Posterior cingulate gyrus (tissue), 11 donors: ENCODE measurements around the gene OAF.

Experiments used
- DNase-seq, 10 donors: peaks; one replicate each; pipeline versions ENCODE4 v3.0.0 to v3.0.0-alpha.2; 2020 to 2021; ENCODE audit warnings: mixed read lengths in 3 of 10
- intact Hi-C: fragments of 100-400 bp; cut with DNase I; formaldehyde crosslinking; loops from one replicate; pipeline ENCODE4 v1.15.1; 2023

The OAF gene

GRCh38 chr11:120219232-120219937 is 8.6 kb downstream of the OAF start:
- intact Hi-C loops: no loop called here
- peak in 4 of 10 donors; percentile 10 to 64 (median 56) for DNase-seq

GRCh38 chr11:120219938-120220746 is 9.3 kb downstream of the OAF start:
- DNase-seq: peak in 3 of 10 donors; percentile 55 to 74 (median 56)

GRCh38 chr11:120220747-120221037 is 9.9 kb downstream of the OAF start:
- intact Hi-C loops: no loop called here

More at GRCh38 chr11:120219938-120220746, 9.3 kb downstream of the OAF start:
- intact Hi-C loops: no loop called here

GRCh38 chr11:120221115-120221752 is 10.4 kb downstream of the OAF start:
- DNase-seq: no peak
- intact Hi-C loops: no loop called here

More at GRCh38 chr11:120220747-120221037, 9.9 kb downstream of the OAF start:
- peak in 2 of 10 donors; percentile 35 to 42 for DNase-seq

GRCh38 chr11:120222916-120223315 is 12.1 kb downstream of the OAF start:
- peak in 1 of 10 donors; percentile 59 for DNase-seq
- intact Hi-C loops: no loop called here

- intact Hi-C loops: no loop called here
- DNase-seq: no peak
Observed at GRCh38 chr11:120223793-120224192, 13.0 kb downstream of the OAF start.

GRCh38 chr11:120224361-120224760 is 13.5 kb downstream of the OAF start:
- DNase-seq: peak in 1 of 10 donors; percentile 24
- intact Hi-C loops: no loop called here

GRCh38 chr11:120224972-120225909 is 14.4 kb downstream of the OAF start:
- intact Hi-C loops: no loop called here
- DNase-seq: peak in 1 of 10 donors; percentile 81

GRCh38 chr11:120226242-120226641 is 15.4 kb downstream of the OAF start:
- intact Hi-C loops: no loop called here
- DNase-seq: peak in 1 of 10 donors; percentile 35

- DNase-seq: peak in 1 of 10 donors; percentile 71
Observed at GRCh38 chr11:120226714-120227113, 15.9 kb downstream of the OAF start.

GRCh38 chr11:120227228-120227852 is 16.5 kb downstream of the OAF start:
- intact Hi-C loops: no loop called here
- peak in 1 of 10 donors; percentile 84 for DNase-seq

More at GRCh38 chr11:120226714-120227113, 15.9 kb downstream of the OAF start:
- intact Hi-C loops: no loop called here

- DNase-seq: peak in 2 of 10 donors; percentile 64 to 80
- intact Hi-C loops: no loop called here
Observed at GRCh38 chr11:120228794-120229384, 18.1 kb downstream of the OAF start.

- intact Hi-C loops: loop anchor here (1.0 kb wide), 1 partner anchor 57 kb away; no protein-coding TSS in a partner anchor
- peak in 6 of 10 donors; percentile 44 to 76 (median 59) for DNase-seq
Observed at GRCh38 chr11:120229451-120230424, 18.9 kb downstream of the OAF start.

GRCh38 chr11:120230433-120231071 is 19.7 kb downstream of the OAF start:
- intact Hi-C loops: loop anchor here (1.0 kb wide), 1 partner anchor 58 kb away; no protein-coding TSS in a partner anchor
- DNase-seq: peak in 2 of 10 donors; percentile 26 to 49

GRCh38 chr11:120231963-120232362 is 21.1 kb downstream of the OAF start:
- DNase-seq: peak in 2 of 10 donors; percentile 49 to 50
- intact Hi-C loops: no loop called here

GRCh38 chr11:120233207-120233803 is 22.5 kb downstream of the OAF start:
- intact Hi-C loops: no loop called here
- peak in 2 of 10 donors; percentile 40 to 62 for DNase-seq
